AG09309 (cell line): ENCODE data around the gene ABHD1.

Source experiments
- DNase-seq: peaks from one replicate; pipeline ENCODE4 v3.0.0-alpha.2; 2010; ENCODE audit warnings: low read depth
- H3K4me3 ChIP-seq: 2 replicates; pipeline ENCODE4 v1.5.1; 2011; ENCODE audit warnings: mild to moderate bottlenecking, low read depth, low read length, moderate library complexity; ENCODE audit not compliant: control insufficient read depth
- TF ChIP-seq, protein P1 (sequence below): IDR thresholded peaks from 2 replicates; pipeline ENCODE4 v1.5.1; 2011; ENCODE audit warnings: mild to moderate bottlenecking, low read depth, low read length, inconsistent platforms; ENCODE audit not compliant: insufficient read depth, control insufficient read depth; ENCODE audit errors: missing control alignments

Gene ABHD1

DNA sequence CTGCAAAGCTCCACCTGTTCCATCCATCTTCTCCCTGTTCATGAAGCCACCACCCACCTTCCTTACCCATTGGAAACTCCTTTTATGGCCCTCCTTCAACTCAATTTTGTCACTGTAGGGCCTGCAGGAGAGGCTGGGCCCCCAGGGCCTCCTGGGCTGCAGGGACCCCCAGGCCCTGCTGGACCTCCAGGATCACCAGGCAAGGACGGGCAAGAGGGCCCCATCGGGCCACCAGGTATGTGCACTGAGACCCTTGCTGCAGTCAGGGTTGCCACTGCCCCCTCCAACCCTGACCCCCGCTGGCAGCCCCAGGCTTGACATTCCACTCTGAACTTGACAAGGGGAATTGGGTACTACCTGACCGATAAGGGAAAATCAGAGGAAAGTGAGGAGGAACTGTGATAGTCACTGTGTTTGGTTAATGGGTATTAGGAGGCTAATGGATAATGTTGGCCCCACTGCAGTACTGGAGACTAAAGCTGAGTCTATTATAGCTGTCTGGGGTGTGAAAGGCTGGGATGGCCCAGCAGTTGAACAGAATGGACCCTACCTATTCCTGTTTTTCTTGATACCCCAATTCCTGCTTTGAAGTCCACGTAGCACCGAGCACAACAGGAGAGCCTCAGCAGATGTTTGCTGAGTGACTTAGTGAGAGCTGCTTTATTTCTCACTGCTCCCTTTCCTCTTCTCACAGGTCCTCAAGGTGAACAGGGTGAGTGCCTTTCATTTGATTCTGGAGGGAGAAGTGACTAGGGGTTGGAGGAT, 39.1 kb upstream of the ABHD1 start:
- DNase-seq, result no peak
- TF ChIP-seq, protein P1, sequence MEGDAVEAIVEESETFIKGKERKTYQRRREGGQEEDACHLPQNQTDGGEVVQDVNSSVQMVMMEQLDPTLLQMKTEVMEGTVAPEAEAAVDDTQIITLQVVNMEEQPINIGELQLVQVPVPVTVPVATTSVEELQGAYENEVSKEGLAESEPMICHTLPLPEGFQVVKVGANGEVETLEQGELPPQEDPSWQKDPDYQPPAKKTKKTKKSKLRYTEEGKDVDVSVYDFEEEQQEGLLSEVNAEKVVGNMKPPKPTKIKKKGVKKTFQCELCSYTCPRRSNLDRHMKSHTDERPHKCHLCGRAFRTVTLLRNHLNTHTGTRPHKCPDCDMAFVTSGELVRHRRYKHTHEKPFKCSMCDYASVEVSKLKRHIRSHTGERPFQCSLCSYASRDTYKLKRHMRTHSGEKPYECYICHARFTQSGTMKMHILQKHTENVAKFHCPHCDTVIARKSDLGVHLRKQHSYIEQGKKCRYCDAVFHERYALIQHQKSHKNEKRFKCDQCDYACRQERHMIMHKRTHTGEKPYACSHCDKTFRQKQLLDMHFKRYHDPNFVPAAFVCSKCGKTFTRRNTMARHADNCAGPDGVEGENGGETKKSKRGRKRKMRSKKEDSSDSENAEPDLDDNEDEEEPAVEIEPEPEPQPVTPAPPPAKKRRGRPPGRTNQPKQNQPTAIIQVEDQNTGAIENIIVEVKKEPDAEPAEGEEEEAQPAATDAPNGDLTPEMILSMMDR, result no peak

DNA sequence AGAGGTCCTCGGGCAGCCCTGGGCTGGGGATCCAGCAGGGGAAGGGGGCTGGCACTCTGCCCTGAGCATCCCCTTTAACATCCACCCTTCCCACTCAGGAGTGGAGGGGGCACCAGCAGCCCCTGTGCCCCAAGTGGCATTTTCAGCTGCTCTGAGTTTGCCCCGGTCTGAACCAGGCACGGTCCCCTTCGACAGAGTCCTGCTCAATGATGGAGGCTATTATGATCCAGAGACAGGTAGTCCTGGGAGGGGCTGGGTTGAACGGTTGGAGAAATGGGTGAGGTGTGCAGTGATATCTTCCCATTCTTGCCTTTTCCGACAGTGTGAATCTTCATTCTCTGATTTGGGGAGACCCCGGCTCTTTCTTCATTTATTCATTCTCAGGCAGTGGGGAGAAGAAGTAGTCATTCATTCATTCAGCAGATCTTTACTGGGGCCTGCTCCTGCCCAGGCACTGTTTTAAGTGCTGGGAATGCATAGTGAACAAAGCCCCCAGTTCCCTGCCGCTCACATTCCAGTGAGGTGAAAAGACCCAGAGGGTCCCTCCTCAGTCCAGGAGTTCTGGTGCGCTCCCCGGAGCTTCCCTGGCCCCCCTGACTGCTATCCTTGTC, 38.4 kb upstream of the ABHD1 start:
- TF ChIP-seq, protein P1, result no peak
- no peak overlapping the region for H3K4me3 ChIP-seq
- no peak for DNase-seq

More for the DNA sequence above, 39.1 kb upstream of the ABHD1 start:
- H3K4me3 ChIP-seq, result no peak overlapping the region

DNA sequence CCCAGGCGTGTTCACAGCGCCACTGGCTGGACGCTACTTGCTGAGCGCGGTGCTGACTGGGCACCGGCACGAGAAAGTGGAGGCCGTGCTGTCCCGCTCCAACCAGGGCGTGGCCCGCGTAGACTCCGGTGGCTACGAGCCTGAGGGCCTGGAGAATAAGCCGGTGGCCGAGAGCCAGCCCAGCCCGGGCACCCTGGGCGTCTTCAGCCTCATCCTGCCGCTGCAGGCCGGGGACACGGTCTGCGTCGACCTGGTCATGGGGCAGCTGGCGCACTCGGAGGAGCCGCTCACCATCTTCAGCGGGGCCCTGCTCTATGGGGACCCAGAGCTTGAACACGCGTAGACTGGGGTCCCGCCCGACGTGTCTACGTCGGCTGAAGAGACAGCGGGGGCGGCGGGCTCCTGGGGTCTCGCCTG, 37.9 kb upstream of the ABHD1 start:
- H3K4me3 ChIP-seq, result peak overlapping the region; percentile 53
- TF ChIP-seq, protein P1, result peak; percentile 55
- no peak for DNase-seq

DNA sequence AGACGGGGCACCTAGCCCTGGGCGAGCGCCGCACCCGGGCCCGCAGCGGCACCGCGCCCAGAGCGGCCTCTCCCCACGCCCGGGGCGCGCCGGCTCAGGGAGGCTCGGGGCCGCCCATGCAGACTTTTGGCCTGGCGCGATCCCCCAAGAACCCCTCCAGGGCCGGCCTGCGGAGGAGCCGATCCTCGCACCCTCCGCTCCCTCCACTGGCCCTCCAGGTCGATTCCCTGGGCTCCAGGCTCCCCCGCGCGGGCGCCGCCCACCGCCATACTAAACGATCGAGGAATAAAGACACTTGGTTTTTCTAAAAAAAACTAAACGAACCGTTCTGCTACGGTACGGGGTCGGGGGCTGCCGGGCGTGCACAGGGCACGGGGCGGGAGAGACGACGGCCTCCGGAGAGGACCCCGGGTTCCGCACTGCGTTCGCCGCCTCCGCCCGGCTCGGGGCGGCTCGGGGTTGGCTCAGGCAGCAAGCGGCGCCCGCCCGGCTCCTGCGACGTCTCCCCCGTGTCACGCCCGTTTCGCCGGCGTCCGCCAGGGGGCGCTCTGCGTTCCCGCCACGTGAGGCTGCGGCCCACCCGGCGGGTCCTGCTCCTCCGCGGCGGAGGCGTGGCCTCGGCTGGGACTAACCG, 37.4 kb upstream of the ABHD1 start:
- TF ChIP-seq, protein P1, result peak; percentile 67
- DNase-seq, result peak; percentile 44
- H3K4me3 ChIP-seq, result peak overlapping the region; percentile 53

DNA sequence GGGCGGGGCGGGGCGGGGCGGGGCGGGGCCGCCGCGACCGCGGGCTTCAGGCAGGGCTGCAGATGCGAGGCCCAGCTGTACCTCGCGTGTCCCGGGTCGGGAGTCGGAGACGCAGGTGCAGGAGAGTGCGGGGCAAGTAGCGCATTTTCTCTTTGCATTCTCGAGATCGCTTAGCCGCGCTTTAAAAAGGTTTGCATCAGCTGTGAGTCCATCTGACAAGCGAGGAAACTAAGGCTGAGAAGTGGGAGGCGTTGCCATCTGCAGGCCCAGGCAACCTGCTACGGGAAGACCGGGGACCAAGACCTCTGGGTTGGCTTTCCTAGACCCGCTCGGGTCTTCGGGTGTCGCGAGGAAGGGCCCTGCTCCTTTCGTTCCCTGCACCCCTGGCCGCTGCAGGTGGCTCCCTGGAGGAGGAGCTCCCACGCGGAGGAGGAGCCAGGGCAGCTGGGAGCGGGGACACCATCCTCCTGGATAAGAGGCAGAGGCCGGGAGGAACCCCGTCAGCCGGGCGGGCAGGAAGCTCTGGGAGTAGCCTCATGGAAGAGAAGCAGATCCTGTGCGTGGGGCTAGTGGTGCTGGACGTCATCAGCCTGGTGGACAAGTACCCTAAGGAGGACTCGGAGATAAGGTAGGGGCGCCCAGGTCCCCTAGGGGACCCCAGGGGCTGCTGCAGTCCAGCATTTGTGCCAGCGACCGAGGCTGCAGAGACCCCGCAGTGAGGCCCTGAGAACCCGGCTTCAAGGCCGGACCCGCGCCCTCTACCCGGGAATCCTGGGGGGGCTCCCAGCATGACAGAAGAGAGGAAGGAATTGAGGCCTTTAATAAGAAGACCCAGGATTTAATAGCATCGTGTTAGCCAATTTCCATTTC, 36.7 kb upstream of the ABHD1 start, which contains the start of gene KHK:
Gene KHK (plus strand): TSS at position 49 of the 870 bp plus-strand sequence. CDS start 488 bp downstream, at position 537.
- H3K4me3 ChIP-seq, result peak within 1 kb of the TSS; percentile 53
- no peak for DNase-seq
- TF ChIP-seq, protein P1, result no peak
